ENCODE data around the gene TLE1.

DNA sequence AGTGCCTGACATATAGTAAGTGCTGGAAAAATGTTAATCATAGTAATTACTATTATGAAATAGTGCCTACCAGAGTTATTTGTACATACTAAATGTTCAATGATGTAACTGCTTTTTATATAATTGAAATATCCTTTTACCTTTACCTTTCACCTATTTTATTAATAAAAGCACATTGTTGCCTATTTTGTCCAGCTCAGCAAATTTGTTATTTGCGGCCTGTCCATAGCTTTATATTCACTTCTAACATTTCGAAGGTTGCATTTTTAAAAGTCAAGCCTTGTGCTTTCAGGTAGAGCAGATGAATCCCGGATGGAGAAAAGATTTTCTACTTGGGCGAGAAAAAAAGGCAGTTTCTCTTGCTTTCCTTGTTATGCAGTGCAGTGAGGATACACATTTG lies 119.3 kb downstream of the TLE1 start:
- TF ChIP-seq RAD21 (IDR thresholded peaks at IDR 0.05; ENCODE audit: low read length) (no peak), RFX5 (IDR thresholded peaks at IDR 0.05; ENCODE audit: low read depth, low read length) (no peak)
- TF ChIP-seq, protein P1, sequence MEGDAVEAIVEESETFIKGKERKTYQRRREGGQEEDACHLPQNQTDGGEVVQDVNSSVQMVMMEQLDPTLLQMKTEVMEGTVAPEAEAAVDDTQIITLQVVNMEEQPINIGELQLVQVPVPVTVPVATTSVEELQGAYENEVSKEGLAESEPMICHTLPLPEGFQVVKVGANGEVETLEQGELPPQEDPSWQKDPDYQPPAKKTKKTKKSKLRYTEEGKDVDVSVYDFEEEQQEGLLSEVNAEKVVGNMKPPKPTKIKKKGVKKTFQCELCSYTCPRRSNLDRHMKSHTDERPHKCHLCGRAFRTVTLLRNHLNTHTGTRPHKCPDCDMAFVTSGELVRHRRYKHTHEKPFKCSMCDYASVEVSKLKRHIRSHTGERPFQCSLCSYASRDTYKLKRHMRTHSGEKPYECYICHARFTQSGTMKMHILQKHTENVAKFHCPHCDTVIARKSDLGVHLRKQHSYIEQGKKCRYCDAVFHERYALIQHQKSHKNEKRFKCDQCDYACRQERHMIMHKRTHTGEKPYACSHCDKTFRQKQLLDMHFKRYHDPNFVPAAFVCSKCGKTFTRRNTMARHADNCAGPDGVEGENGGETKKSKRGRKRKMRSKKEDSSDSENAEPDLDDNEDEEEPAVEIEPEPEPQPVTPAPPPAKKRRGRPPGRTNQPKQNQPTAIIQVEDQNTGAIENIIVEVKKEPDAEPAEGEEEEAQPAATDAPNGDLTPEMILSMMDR (conservative IDR thresholded peaks at IDR 0.05; ENCODE audit: low read depth, low read length), result no peak

All from IMR-90 (cell line).